Osteoblast (primary cell): ENCODE results near the gene ZNF860. TPM values are rescaled to one million over a fixed set of nuclear protein-coding genes. Genes with fewer than 3 reads are reported as not detected.

Experiments used
- DNase-seq: peaks from one replicate; pipeline ENCODE4 v3.0.0; 2011; ENCODE audit warnings: low spot score, mixed read lengths; ENCODE audit not compliant: insufficient read length; ENCODE audit errors: missing footprints
- H2AFZ ChIP-seq: 2 replicates; pipeline ENCODE4 v1.6.0; 2011; ENCODE audit warnings: mild to moderate bottlenecking, low read length
- H3K27ac ChIP-seq: 2 replicates; pipeline ENCODE4 v1.5.1; 2011; ENCODE audit warnings: mild to moderate bottlenecking, low read depth, low read length, moderate library complexity
- H3K27me3 ChIP-seq: 2 replicates; pipeline ENCODE4 v1.6.0; 2012; ENCODE audit warnings: mild to moderate bottlenecking, control low read depth, inconsistent platforms, low read length, moderate library complexity; ENCODE audit not compliant: insufficient read depth
- H3K36me3 ChIP-seq: 2 replicates; pipeline ENCODE4 v1.5.1; 2011; ENCODE audit warnings: mild to moderate bottlenecking, low read length, control low read depth, moderate library complexity; ENCODE audit not compliant: insufficient read depth
- H3K4me1 ChIP-seq: 2 replicates; pipeline ENCODE4 v1.5.1; 2011; ENCODE audit warnings: mild to moderate bottlenecking, low read length, control low read depth, moderate library complexity; ENCODE audit not compliant: insufficient read depth
- H3K4me2 ChIP-seq: 2 replicates; pipeline ENCODE4 v1.6.0; 2011; ENCODE audit warnings: mild to moderate bottlenecking, low read length; ENCODE audit not compliant: insufficient read depth
- H3K4me3 ChIP-seq: fragments of 200-600 bp; sonication (generic); 3 replicates; pipeline ENCODE4 v1.5.1; 2012; ENCODE audit warnings: mild to moderate bottlenecking, low read length, inconsistent platforms; ENCODE audit not compliant: insufficient read depth
- H3K79me2 ChIP-seq: 2 replicates; pipeline ENCODE4 v1.6.0; 2012; ENCODE audit warnings: mild to moderate bottlenecking, low read length, control low read depth, inconsistent platforms; ENCODE audit not compliant: insufficient read depth
- H3K9me3 ChIP-seq: 2 replicates; pipeline ENCODE4 v1.5.1; 2011; ENCODE audit warnings: low read depth, low read length, control low read depth
- H4K20me1 ChIP-seq: 2 replicates; pipeline ENCODE4 v1.6.0; 2012; ENCODE audit warnings: mild to moderate bottlenecking, low read length, control low read depth; ENCODE audit not compliant: insufficient read depth
- CTCF ChIP-seq: IDR thresholded peaks from 2 replicates; pipeline ENCODE4 v1.5.1; 2011; ENCODE audit warnings: mild to moderate bottlenecking, low read depth, low read length, moderate library complexity; ENCODE audit errors: extremely low read depth
- total RNA-seq: library from RNA; depleted of rRNA; stranded (reverse); fragments of >200 nt; gene quantifications from 2 replicates; pipeline ENCODE4 v1.2.3, GENCODE V29; 2012

ZNF860 gene
- 0.59 and 0.72 TPM in 2 replicates for total RNA-seq

- H3K4me3 ChIP-seq: peak within 1 kb of the TSS; percentile 85
- no peak within 1 kb of the TSS for H3K27ac ChIP-seq
- DNase-seq: peak; percentile 88
These were observed at the start of gene ZNF860, which contains the start of gene OSBPL10 for GRCh38 chr3:31981206-31982181. Gene ZNF860 (plus strand): TSS chr3:31981750. CDS start chr3:31989080, 7,330 bp downstream. Gene OSBPL10 (minus strand): TSS chr3:31981262. CDS start chr3:31981179, 83 bp downstream.

GRCh38 chr3:31932990-31933389 is 48.6 kb upstream of the ZNF860 start:
- Histone ChIP-seq H2AFZ (no peak overlapping the region), H3K36me3 (no peaks in the 10 kb centered on the region), H4K20me1 (no peaks in the 10 kb centered on the region), H3K9me3 (no peaks in the 10 kb centered on the region), H3K27ac (no peak overlapping the region), H3K79me2 (no peaks in the 10 kb centered on the region), H3K4me1 (no peaks in the 10 kb centered on the region), H3K4me2 (no peak overlapping the region), H3K4me3 (no peak overlapping the region), H3K27me3 (no peaks in the 10 kb centered on the region)
- TF ChIP-seq CTCF: no peak
- no peak for DNase-seq

More at GRCh38 chr3:31981206-31982181, at the start of gene ZNF860, which contains the start of gene OSBPL10:
- H3K79me2 ChIP-seq: no peaks in the 10 kb centered on the region
- no peaks in the 10 kb centered on the region for H4K20me1 ChIP-seq
- H3K4me2 ChIP-seq: peak within 1 kb of the TSS; percentile 86
- no peak for TF ChIP-seq CTCF
- no peaks in the 10 kb centered on the region for H3K27me3 ChIP-seq
- H3K36me3 ChIP-seq: no peaks in the 10 kb centered on the region
- peaks cover 7% of the 10 kb centered on the region for H3K4me1 ChIP-seq
- H3K9me3 ChIP-seq: no peaks in the 10 kb centered on the region
- peak within 1 kb of the TSS; percentile 88 for H2AFZ ChIP-seq

GRCh38 chr3:31934018-31934417 is 47.5 kb upstream of the ZNF860 start:
- Histone ChIP-seq H4K20me1 (no peaks in the 10 kb centered on the region), H3K9me3 (no peaks in the 10 kb centered on the region), H3K27ac (no peak overlapping the region), H3K4me2 (no peak overlapping the region), H3K79me2 (no peaks in the 10 kb centered on the region), H3K4me1 (no peaks in the 10 kb centered on the region), H3K36me3 (no peaks in the 10 kb centered on the region), H3K27me3 (no peaks in the 10 kb centered on the region), H2AFZ (no peak overlapping the region), H3K4me3 (no peak overlapping the region)
- no peak for TF ChIP-seq CTCF
- no peak for DNase-seq

GRCh38 chr3:31934866-31935265 is 46.7 kb upstream of the ZNF860 start:
- TF ChIP-seq CTCF: no peak
- Histone ChIP-seq H3K27ac (no peak overlapping the region), H3K9me3 (no peaks in the 10 kb centered on the region), H3K4me1 (no peaks in the 10 kb centered on the region), H2AFZ (no peak overlapping the region), H4K20me1 (no peaks in the 10 kb centered on the region), H3K79me2 (no peaks in the 10 kb centered on the region), H3K36me3 (no peaks in the 10 kb centered on the region), H3K4me2 (no peak overlapping the region), H3K27me3 (no peaks in the 10 kb centered on the region), H3K4me3 (no peak overlapping the region)
- no peak for DNase-seq
